Activated naive CD4-positive, alpha-beta T cell treated with anti-CD3 and anti-CD28 coated beads, Interleukin-2, amount 50 U/mL, for 72 hours (primary cell): ENCODE measurements around the gene CLCN4. TPM values are rescaled to one million over a fixed set of nuclear protein-coding genes. Genes with fewer than 3 reads are reported as not detected.

Experiments used
- ATAC-seq, 2 donors: fragments of 150-1000 bp; cut with Tn5 transposase; 2 replicates each; pipeline ENCODE4 v1.10.0; 2021; ENCODE audit warnings: mild to moderate bottlenecking in 2 of 2, moderate library complexity in 2 of 2
- DNase-seq, 2 donors: peaks; one replicate each; pipeline ENCODE4 v3.0.0; 2021 to 2022; ENCODE audit warnings: low spot score in 2 of 2
- H3K27ac Mint-ChIP-seq, 2 donors: one replicate each; pipeline ENCODE4 v1.8.0; 2022; ENCODE audit warnings: mild to moderate bottlenecking in 2 of 2, mixed read lengths in 2 of 2
- H3K36me3 Mint-ChIP-seq, 2 donors: one replicate each; pipeline ENCODE4 v1.8.0; 2022; ENCODE audit warnings: mixed read lengths in 2 of 2
- H3K9me3 Mint-ChIP-seq, 2 donors: one replicate each; pipeline ENCODE4 v1.8.0; 2022; ENCODE audit warnings: mixed read lengths in 2 of 2
- total RNA-seq, 2 donors: library from RNA; stranded (reverse); gene quantifications; one replicate each; pipeline ENCODE4 v1.2.3, GENCODE V29; 2022

The CLCN4 gene
- not detected for total RNA-seq

DNA sequence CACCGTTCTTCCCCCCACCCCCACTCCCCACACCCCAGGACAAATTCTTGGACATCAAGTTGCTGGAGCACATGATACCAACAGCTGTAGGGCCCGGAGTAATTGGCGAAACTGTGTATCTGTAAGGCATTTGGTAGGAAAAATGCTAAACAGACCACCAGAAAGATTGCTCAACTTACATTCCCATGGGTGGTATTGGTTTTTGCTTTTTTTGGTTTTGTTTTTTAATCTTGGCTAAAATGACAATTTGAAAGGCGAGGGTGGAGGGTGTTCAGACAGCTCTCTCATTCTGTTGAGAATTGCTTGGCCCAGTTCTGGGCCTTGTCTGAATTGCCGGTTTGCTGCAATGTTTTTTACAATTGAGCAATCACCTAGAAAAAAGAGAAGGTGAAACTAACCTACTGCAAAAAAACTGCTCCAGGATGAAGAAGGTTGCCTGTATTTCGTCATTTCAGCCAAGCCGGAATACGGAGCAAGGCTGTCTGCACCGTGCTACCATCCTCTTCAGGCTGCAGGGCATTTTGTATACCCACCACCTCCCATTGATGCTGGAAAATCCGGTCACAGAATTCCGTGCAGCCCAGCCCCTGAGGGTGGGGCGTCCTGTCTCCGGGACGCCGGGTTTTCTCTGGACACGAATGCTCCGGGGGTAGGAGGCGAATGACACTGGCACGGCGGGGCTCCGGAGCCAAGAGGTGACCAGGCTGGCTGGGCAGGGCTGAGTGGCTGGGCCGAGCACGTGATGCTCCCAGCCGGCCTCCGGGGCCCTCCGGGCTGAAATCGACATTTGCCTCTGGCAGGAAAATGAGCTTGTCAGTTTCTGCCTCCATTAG lies at the start of gene CLCN4:
Gene CLCN4, plus strand, starts transcription at position 777 of the 833 bp plus-strand sequence. CDS start 28,058 bp downstream, outside the sequence.
- DNase-seq, result no peak
- no peaks in the 10 kb centered on the region for H3K36me3 Mint-ChIP-seq
- ATAC-seq, result no peak
- no peak within 1 kb of the TSS for H3K27ac Mint-ChIP-seq
- no peaks in the 10 kb centered on the region for H3K9me3 Mint-ChIP-seq

DNA sequence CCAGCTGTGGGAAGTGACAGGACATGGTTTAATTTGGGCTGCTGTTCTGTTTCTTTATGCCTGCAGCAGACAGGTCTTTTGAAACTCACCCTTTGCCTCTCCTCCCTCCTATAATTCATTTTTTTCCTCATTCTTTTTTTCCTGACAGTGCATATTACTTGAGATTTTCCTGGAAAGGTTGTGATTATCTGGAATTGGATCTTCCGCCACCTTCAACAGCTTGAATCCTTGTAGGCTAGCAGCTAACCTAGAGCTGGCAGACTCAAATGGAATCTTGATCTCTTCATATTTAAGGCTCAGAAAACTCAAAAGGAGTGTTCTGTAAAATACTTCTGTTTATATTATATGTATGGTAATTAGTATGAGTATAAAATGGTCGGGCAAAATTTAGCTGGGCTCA lies 49.3 kb upstream of the CLCN4 start:
- ATAC-seq, result no peak
- peaks cover 12 to 13% of the 10 kb centered on the region in 2 donors for H3K36me3 Mint-ChIP-seq
- H3K9me3 Mint-ChIP-seq, result no peaks in the 10 kb centered on the region
- H3K27ac Mint-ChIP-seq, result peak overlapping the region in 1 of 2 donors; percentile 14
- no peak for DNase-seq

- H3K27ac Mint-ChIP-seq, result peak overlapping the region; percentile 53 to 62
- H3K36me3 Mint-ChIP-seq, result peaks cover 12 to 13% of the 10 kb centered on the region in 2 donors
- H3K9me3 Mint-ChIP-seq, result no peaks in the 10 kb centered on the region
- DNase-seq, result no peak
- peak in 1 of 2 donors; percentile 44 for ATAC-seq
Observed at GRCh38 chrX:10108288-10108687, 48.5 kb upstream of the CLCN4 start.

GRCh38 chrX:10109695-10110094 lies 47.1 kb upstream of the CLCN4 start:
- ATAC-seq (no peak), DNase-seq (no peak)
- H3K27ac Mint-ChIP-seq, result peak overlapping the region in 1 of 2 donors; percentile 44
- H3K36me3 Mint-ChIP-seq, result peaks cover 12 to 13% of the 10 kb centered on the region in 2 donors
- H3K9me3 Mint-ChIP-seq, result no peaks in the 10 kb centered on the region

GRCh38 chrX:10110316-10110935 lies 46.3 kb upstream of the CLCN4 start:
- DNase-seq (no peak), ATAC-seq (no peak)
- Mint-ChIP-seq H3K27ac (peak overlapping the region; percentile 87 to 90), H3K9me3 (no peaks in the 10 kb centered on the region), H3K36me3 (peaks cover 11 to 12% of the 10 kb centered on the region in 2 donors)

DNA sequence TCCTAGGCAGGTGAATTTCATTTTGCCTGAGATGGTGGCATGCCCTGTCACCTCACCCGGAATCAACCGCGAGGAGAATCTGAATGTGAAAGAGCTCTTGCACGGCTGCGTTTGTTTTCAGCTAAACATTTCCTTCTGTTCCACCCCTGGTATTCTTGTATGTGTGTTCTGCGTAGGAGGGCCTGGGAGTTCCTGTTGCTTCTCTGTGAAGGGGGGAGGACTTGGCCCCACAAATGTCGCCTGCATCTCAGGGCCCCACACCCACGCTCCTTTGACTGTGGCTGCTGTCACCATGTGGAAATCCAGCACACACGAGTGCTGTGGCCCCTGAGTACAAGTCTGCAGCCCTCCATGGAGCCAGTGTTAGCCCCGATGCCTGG lies 45.8 kb upstream of the CLCN4 start:
- peaks cover 7 to 12% of the 10 kb centered on the region in 2 donors for H3K36me3 Mint-ChIP-seq
- H3K9me3 Mint-ChIP-seq, result no peaks in the 10 kb centered on the region
- ATAC-seq (peak; percentile 43 to 73), DNase-seq (peak in 1 of 2 donors; percentile 34)
- H3K27ac Mint-ChIP-seq, result peak overlapping the region; percentile 87 to 90

GRCh38 chrX:10111364-10112148 lies 45.2 kb upstream of the CLCN4 start:
- ATAC-seq, result peak; percentile 51 to 69
- peaks cover 7 to 12% of the 10 kb centered on the region in 2 donors for H3K36me3 Mint-ChIP-seq

DNA sequence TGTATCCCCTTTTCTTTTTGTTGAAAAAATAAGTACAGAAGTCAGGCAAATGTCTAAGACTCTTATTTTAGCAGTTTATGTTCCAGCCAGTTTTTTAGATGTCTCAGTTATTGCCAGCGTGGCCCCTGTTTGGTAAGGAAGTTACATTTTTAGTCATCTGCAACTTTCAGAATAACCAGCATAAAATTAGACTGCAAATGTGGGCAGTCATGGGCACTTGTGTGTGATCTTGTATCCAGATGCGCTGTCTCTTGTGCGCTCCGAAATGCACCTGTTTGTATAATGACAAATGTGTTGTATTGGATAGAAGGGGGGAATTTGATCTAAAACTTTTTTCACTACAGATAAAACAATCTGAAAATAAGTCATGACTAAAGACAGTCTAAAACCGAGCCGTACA lies 44.3 kb upstream of the CLCN4 start:
- no peak overlapping the region for H3K27ac Mint-ChIP-seq
- H3K9me3 Mint-ChIP-seq, result no peaks in the 10 kb centered on the region
- no peak for ATAC-seq
- DNase-seq, result no peak
- H3K36me3 Mint-ChIP-seq, result peaks cover 7 to 12% of the 10 kb centered on the region in 2 donors

More at GRCh38 chrX:10111364-10112148, 45.2 kb upstream of the CLCN4 start:
- peak in 1 of 2 donors; percentile 30 for DNase-seq
- Mint-ChIP-seq H3K27ac (peak overlapping the region; percentile 87 to 90), H3K9me3 (no peaks in the 10 kb centered on the region)

DNA sequence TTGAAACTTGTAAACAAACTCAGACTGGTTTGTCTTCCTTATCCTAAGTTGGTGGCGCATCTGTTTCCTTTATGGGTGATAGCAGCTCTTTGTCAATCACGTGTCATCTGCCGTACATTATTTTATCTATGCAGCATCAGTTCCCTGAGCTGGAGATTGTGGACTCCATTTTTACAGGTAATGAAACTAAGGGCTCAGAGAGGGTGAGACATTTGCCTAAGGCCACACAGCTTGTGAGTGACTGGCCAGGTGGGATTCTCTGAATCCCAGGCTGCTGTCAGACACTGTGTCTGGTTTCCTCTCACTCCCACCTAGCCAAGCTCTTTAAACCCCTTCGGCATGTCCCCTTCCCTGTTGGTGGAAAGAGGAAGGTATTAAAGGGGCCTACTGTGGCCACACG lies 41.7 kb upstream of the CLCN4 start:
- Mint-ChIP-seq H3K36me3 (peaks cover 7% of the 10 kb centered on the region in 2 donors), H3K27ac (no peak overlapping the region), H3K9me3 (no peaks in the 10 kb centered on the region)
- DNase-seq, result no peak
- no peak for ATAC-seq

GRCh38 chrX:10117301-10117700 lies 39.5 kb upstream of the CLCN4 start:
- DNase-seq, result no peak
- ATAC-seq, result no peak
- Mint-ChIP-seq H3K27ac (no peak overlapping the region), H3K36me3 (no peaks in the 10 kb centered on the region), H3K9me3 (no peaks in the 10 kb centered on the region)

DNA sequence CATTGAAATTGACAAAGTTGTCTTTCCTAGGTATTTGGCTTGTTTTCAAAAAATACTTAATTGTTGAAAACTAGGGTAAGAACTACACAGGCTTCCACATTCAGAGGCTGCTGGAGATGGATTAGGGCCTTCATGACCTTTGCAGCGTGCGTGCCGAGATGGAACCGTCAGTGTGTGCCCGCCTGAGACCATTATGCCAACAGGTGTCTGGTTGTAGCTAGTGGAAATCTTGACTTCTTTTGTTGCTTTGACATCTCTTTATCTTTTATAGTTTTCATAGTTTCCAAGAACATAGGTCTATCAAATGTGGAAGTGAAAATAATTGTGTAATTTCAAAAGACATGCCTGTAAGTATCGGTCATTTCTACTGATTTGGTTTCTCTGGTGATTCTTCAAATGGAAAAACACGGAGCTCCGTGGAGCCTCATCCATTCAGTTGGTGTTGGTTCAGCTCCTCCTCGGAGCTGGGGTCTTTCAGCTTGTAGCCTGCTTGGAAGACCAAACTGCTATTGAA lies 38.9 kb upstream of the CLCN4 start:
- no peaks in the 10 kb centered on the region for H3K36me3 Mint-ChIP-seq
- H3K27ac Mint-ChIP-seq, result no peak overlapping the region
- ATAC-seq (peak in 1 of 2 donors; percentile 5), DNase-seq (no peak)
- no peaks in the 10 kb centered on the region for H3K9me3 Mint-ChIP-seq

DNA sequence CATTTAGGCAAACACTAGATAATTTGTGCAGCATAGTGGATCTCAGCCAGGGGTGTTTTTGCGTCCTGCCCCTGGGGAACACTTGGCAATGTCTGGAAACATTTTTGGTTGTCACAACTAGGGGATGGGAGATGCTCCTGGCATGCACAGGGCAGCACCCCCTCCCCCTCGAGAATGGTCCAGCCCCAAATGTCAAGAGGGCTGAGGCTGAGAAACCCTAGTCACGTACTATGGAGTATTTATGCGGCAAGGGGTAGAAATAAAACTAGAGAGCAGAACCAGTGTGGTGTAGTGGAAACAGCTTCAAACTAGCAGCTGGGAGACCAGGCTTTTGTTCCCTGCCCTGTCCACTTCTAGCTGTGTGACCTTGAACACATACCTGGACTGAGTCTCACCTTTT lies 38.2 kb upstream of the CLCN4 start:
- Mint-ChIP-seq H3K9me3 (no peaks in the 10 kb centered on the region), H3K27ac (no peak overlapping the region), H3K36me3 (no peaks in the 10 kb centered on the region)
- ATAC-seq, result no peak
- no peak for DNase-seq

DNA sequence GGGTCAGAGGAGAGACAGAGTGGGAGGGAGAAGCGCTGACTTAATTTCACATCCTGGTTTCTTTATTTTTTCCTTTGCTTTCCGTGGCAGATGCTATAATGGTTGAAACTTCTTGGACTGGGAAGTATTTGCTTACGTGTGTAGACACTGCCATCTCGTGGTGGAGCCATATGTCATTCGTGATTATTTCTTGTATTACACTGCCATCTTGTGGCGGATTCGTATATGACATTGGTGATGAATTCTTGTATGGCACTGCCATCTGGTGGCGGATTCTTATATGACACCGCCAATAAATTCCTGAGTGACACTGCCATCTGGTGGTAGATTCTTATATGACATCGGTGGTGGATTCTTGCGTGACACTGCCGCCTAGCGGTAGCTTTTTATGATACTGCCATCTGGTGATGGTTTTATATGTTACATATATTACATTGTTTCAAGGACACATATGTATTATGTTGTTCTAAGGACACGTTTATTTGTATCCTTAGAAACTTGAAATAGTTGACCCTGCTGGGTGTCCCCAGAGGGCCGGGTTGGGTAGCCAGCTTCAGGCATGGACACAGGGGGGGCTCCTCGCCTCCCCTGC lies 37.3 kb upstream of the CLCN4 start:
- no peak overlapping the region for H3K27ac Mint-ChIP-seq
- H3K36me3 Mint-ChIP-seq, result no peaks in the 10 kb centered on the region
- peak; percentile 67 to 75 for ATAC-seq
- DNase-seq, result peak; percentile 63 to 72
- no peaks in the 10 kb centered on the region for H3K9me3 Mint-ChIP-seq

DNA sequence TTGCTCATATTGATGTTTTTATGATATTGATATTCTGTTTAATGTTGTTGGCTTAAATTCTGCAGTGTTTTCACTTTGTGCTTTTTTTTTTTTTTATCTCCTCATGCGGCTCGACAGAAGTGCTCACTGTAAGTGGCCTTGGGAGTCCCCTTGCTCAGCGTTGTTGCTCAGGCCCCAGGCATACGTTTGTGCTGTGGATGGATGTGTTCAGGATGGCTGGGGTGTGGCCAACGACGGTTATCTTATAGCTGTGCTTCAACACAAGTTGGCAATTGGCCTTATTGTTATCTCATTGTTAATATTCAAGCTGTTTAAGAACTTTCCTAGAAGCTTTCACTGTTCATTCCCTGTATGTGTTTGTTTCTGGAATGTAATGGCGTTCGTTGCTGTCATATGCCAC lies 36.4 kb upstream of the CLCN4 start:
- H3K9me3 Mint-ChIP-seq, result no peaks in the 10 kb centered on the region
- DNase-seq, result no peak
- no peaks in the 10 kb centered on the region for H3K36me3 Mint-ChIP-seq
- no peak overlapping the region for H3K27ac Mint-ChIP-seq
- ATAC-seq, result no peak

DNA sequence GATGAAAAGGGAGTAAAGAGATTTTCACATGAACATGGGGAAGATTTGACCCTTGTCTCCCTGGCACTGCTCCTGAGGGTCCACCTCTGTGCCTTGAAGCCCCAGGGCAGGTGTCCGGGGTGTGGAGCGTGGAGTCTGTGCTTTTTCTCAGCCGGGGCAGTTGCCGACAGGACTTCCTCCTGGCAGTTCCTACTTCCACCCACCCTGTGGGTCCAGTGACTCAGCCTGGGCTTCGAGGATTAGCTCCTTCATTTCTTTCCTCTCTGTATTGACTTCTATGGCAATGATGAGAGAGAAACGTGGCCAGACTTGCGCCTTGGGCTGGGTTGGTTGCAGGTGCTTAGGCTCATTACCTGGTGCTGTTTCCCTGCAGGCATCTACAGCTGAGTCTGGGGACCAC lies 35.9 kb upstream of the CLCN4 start:
- no peak overlapping the region for H3K27ac Mint-ChIP-seq
- ATAC-seq, result no peak

DNA sequence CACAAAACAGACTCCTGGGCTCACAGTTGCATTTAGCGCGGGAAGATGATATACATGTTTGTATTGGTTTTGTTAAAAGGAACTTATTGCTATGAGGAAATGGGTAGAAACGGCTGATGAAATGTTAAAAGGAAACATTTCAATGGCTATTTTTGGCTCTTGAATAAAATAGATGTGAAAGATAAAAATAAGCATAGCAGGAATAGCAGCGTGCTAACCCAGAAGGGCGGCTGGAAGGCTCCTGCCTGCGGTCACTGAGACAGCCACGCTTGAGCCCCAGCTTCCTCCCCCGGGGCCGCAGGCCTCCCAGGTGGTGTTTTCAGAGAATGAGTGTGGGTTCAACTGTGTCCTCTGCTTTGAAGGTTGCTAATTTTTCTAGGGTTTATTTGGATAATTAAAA lies 35.0 kb upstream of the CLCN4 start:
- no peak overlapping the region for H3K27ac Mint-ChIP-seq
- ATAC-seq, result no peak
- no peaks in the 10 kb centered on the region for H3K36me3 Mint-ChIP-seq

More for the DNA sequence above, 35.9 kb upstream of the CLCN4 start:
- no peaks in the 10 kb centered on the region for H3K9me3 Mint-ChIP-seq
- DNase-seq, result no peak
- no peaks in the 10 kb centered on the region for H3K36me3 Mint-ChIP-seq

More for the DNA sequence above, 35.0 kb upstream of the CLCN4 start:
- DNase-seq, result no peak
- H3K9me3 Mint-ChIP-seq, result no peaks in the 10 kb centered on the region
